ENCODE results near the gene TLK2.
"Not testable (repeated sequence)": the region's sequence is repeated elsewhere in the genome, so short reads cannot be mapped to it uniquely, and the experiment has no call there.

Gene TLK2

GRCh38 chr17:62591333-62591732, 112.7 kb downstream of the TLK2 start:
- WGBS, 2 donors (ENCODE audit: extremely low coverage in 2 of 2, insufficient read length in 2 of 2, insufficient replicate concordance in 1 of 2): no CpG with 5 or more reads among the region's 6 CpGs

GRCh38 chr17:62591822-62592221, 113.2 kb downstream of the TLK2 start:
- H3K4me3 ChIP-seq (ENCODE audit: low read length in 2 of 2); H3K14ac ChIP-seq (ENCODE audit: low read length); H3K27ac ChIP-seq (replicated peaks; ENCODE audit: low read length); DNase-seq (ENCODE audit: low spot score); H2AK5ac ChIP-seq (ENCODE audit: low read depth, low read length); H3K18ac ChIP-seq (ENCODE audit: low read length); H2AFZ ChIP-seq (ENCODE audit: low read length); H3K23ac ChIP-seq (ENCODE audit: low read depth, low read length, poor library complexity); H3K27me3 ChIP-seq (ENCODE audit: control insufficient read depth in 3 of 3, insufficient read depth in 3 of 3, low read depth in 1 of 3, low read length in 3 of 3); H3K9ac ChIP-seq (ENCODE audit: low read depth, low read length, poor library complexity); H2BK5ac ChIP-seq (ENCODE audit: low read length); H3K4me1 ChIP-seq (ENCODE audit: control insufficient read depth in 2 of 2, insufficient read depth in 1 of 2, low read depth in 1 of 2, low read length in 2 of 2); H4K8ac ChIP-seq (ENCODE audit: low read depth, low read length); H2BK15ac ChIP-seq (ENCODE audit: low read length); H2BK120ac ChIP-seq (ENCODE audit: low read depth, low read length); H3K4ac ChIP-seq (ENCODE audit: low read length); H3K4me2 ChIP-seq (ENCODE audit: insufficient read depth, low read length, poor library complexity, severe bottlenecking); H3K79me1 ChIP-seq (ENCODE audit: low read depth, low read length); H4K91ac ChIP-seq (ENCODE audit: low read depth, low read length, poor library complexity); H2BK12ac ChIP-seq (ENCODE audit: low read length): not testable (repeated sequence)
- WGBS, 2 donors (ENCODE audit: extremely low coverage in 2 of 2, insufficient read length in 2 of 2, insufficient replicate concordance in 1 of 2): no CpG with 5 or more reads among the region's 11 CpGs
- H3K9me3 ChIP-seq (replicated peaks in 1 of 2; ENCODE audit: control insufficient read depth in 2 of 2, insufficient read depth in 1 of 2, low read depth in 1 of 2, low read length in 2 of 2): peaks cover 8 to 24% of the 10 kb centered on the region in 2 donors
- peaks cover 20 to 89% of the 10 kb centered on the region in 2 donors for H3K36me3 ChIP-seq (replicated peaks in 1 of 2; ENCODE audit: control insufficient read depth in 2 of 2, insufficient read depth in 2 of 2, low read length in 2 of 2)

More at GRCh38 chr17:62591333-62591732, 112.7 kb downstream of the TLK2 start:
- Histone ChIP-seq H2AK5ac (ENCODE audit: low read depth, low read length) (no peak overlapping the region), H3K9me3 (replicated peaks in 1 of 2; ENCODE audit: control insufficient read depth in 2 of 2, insufficient read depth in 1 of 2, low read depth in 1 of 2, low read length in 2 of 2) (peaks cover 7 to 19% of the 10 kb centered on the region in 2 donors), H3K27me3 (ENCODE audit: control insufficient read depth in 3 of 3, insufficient read depth in 3 of 3, low read depth in 1 of 3, low read length in 3 of 3) (no peaks in the 10 kb centered on the region), H3K79me1 (ENCODE audit: low read depth, low read length) (peaks cover 2% of the 10 kb centered on the region), H3K27ac (replicated peaks; ENCODE audit: low read length) (no peak overlapping the region), H3K18ac (ENCODE audit: low read length) (no peak overlapping the region), H3K23ac (ENCODE audit: low read depth, low read length, poor library complexity) (no peak overlapping the region), H3K4ac (ENCODE audit: low read length) (no peak overlapping the region), H4K91ac (ENCODE audit: low read depth, low read length, poor library complexity) (no peak overlapping the region), H2AFZ (ENCODE audit: low read length) (no peak overlapping the region), H3K14ac (ENCODE audit: low read length) (no peak overlapping the region), H2BK15ac (ENCODE audit: low read length) (no peak overlapping the region), H3K36me3 (replicated peaks in 1 of 2; ENCODE audit: control insufficient read depth in 2 of 2, insufficient read depth in 2 of 2, low read length in 2 of 2) (peaks cover 17 to 88% of the 10 kb centered on the region in 2 donors), H3K9ac (ENCODE audit: low read depth, low read length, poor library complexity) (no peak overlapping the region), H3K4me3 (ENCODE audit: low read length in 2 of 2) (no peak overlapping the region), H2BK120ac (ENCODE audit: low read depth, low read length) (no peak overlapping the region), H2BK12ac (ENCODE audit: low read length) (no peak overlapping the region), H3K4me1 (ENCODE audit: control insufficient read depth in 2 of 2, insufficient read depth in 1 of 2, low read depth in 1 of 2, low read length in 2 of 2) (no peaks in the 10 kb centered on the region), H4K8ac (ENCODE audit: low read depth, low read length) (no peak overlapping the region), H3K4me2 (ENCODE audit: insufficient read depth, low read length, poor library complexity, severe bottlenecking) (no peak overlapping the region), H2BK5ac (ENCODE audit: low read length) (no peak overlapping the region)
- DNase-seq (ENCODE audit: low spot score): no peak

GRCh38 chr17:62592341-62593099, 113.9 kb downstream of the TLK2 start:
- Histone ChIP-seq H3K4me3 (ENCODE audit: low read length in 2 of 2) (no peak overlapping the region), H3K14ac (ENCODE audit: low read length) (no peak overlapping the region), H3K4me1 (ENCODE audit: control insufficient read depth in 2 of 2, insufficient read depth in 1 of 2, low read depth in 1 of 2, low read length in 2 of 2) (no peaks in the 10 kb centered on the region), H3K79me1 (ENCODE audit: low read depth, low read length) (peaks cover 2% of the 10 kb centered on the region), H3K23ac (ENCODE audit: low read depth, low read length, poor library complexity) (no peak overlapping the region), H2BK5ac (ENCODE audit: low read length) (no peak overlapping the region), H2BK12ac (ENCODE audit: low read length) (no peak overlapping the region), H3K4ac (ENCODE audit: low read length) (no peak overlapping the region), H2AK5ac (ENCODE audit: low read depth, low read length) (no peak overlapping the region), H2AFZ (ENCODE audit: low read length) (no peak overlapping the region), H3K18ac (ENCODE audit: low read length) (no peak overlapping the region), H3K27me3 (ENCODE audit: control insufficient read depth in 3 of 3, insufficient read depth in 3 of 3, low read depth in 1 of 3, low read length in 3 of 3) (no peaks in the 10 kb centered on the region), H4K91ac (ENCODE audit: low read depth, low read length, poor library complexity) (no peak overlapping the region), H3K9ac (ENCODE audit: low read depth, low read length, poor library complexity) (no peak overlapping the region), H2BK15ac (ENCODE audit: low read length) (no peak overlapping the region), H3K27ac (replicated peaks; ENCODE audit: low read length) (no peak overlapping the region), H4K8ac (ENCODE audit: low read depth, low read length) (no peak overlapping the region), H2BK120ac (ENCODE audit: low read depth, low read length) (no peak overlapping the region), H3K36me3 (replicated peaks in 1 of 2; ENCODE audit: control insufficient read depth in 2 of 2, insufficient read depth in 2 of 2, low read length in 2 of 2) (peaks cover 21 to 89% of the 10 kb centered on the region in 2 donors), H3K4me2 (ENCODE audit: insufficient read depth, low read length, poor library complexity, severe bottlenecking) (no peak overlapping the region), H3K9me3 (replicated peaks in 1 of 2; ENCODE audit: control insufficient read depth in 2 of 2, insufficient read depth in 1 of 2, low read depth in 1 of 2, low read length in 2 of 2) (peaks cover 8 to 31% of the 10 kb centered on the region in 2 donors)
- DNase-seq (ENCODE audit: low spot score): no peak
- no CpG with 5 or more reads among the region's 9 CpGs for WGBS, 2 donors (ENCODE audit: extremely low coverage in 2 of 2, insufficient read length in 2 of 2, insufficient replicate concordance in 1 of 2)

DNA sequence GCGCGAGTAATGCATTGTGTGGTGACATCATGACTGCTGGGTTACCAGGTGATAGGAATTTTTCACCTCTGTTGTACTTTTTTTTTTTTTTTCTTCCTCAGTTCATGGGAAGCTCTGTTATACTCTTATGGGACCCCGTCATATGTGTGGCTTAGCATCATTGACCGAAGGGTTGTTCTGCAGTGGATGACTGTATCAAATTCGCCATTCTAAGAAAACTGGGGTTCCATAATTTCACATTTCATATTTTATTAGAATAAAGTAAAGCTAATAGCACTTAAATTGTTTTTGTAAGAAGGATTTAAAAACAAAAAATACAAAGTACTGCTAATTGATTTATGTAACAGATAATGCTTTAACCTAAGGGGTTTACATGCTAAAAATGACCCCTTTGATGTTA, 116.9 kb downstream of the TLK2 start:
- H3K27ac ChIP-seq (replicated peaks; ENCODE audit: low read length): no peak overlapping the region
- H3K14ac ChIP-seq (ENCODE audit: low read length): no peak overlapping the region
- H3K18ac ChIP-seq (ENCODE audit: low read length): no peak overlapping the region
- no peak overlapping the region for H2BK15ac ChIP-seq (ENCODE audit: low read length)
- H3K4me1 ChIP-seq (ENCODE audit: control insufficient read depth in 2 of 2, insufficient read depth in 1 of 2, low read depth in 1 of 2, low read length in 2 of 2): no peaks in the 10 kb centered on the region
- WGBS, 2 donors (ENCODE audit: extremely low coverage in 2 of 2, insufficient read length in 2 of 2, insufficient replicate concordance in 1 of 2): no CpG with 5 or more reads among the region's 5 CpGs
- no peak overlapping the region for H2AK5ac ChIP-seq (ENCODE audit: low read depth, low read length)
- peaks cover 8 to 32% of the 10 kb centered on the region in 2 donors for H3K9me3 ChIP-seq (replicated peaks in 1 of 2; ENCODE audit: control insufficient read depth in 2 of 2, insufficient read depth in 1 of 2, low read depth in 1 of 2, low read length in 2 of 2)
- no peak overlapping the region for H4K8ac ChIP-seq (ENCODE audit: low read depth, low read length)
- no peak overlapping the region for H2AFZ ChIP-seq (ENCODE audit: low read length)
- H3K23ac ChIP-seq (ENCODE audit: low read depth, low read length, poor library complexity): no peak overlapping the region
- peaks cover 23 to 89% of the 10 kb centered on the region in 2 donors for H3K36me3 ChIP-seq (replicated peaks in 1 of 2; ENCODE audit: control insufficient read depth in 2 of 2, insufficient read depth in 2 of 2, low read length in 2 of 2)
- H3K9ac ChIP-seq (ENCODE audit: low read depth, low read length, poor library complexity): no peak overlapping the region
- no peak overlapping the region for H2BK120ac ChIP-seq (ENCODE audit: low read depth, low read length)
- no peak overlapping the region for H3K4me3 ChIP-seq (ENCODE audit: low read length in 2 of 2)
- H3K4me2 ChIP-seq (ENCODE audit: insufficient read depth, low read length, poor library complexity, severe bottlenecking): no peak overlapping the region
- H2BK12ac ChIP-seq (ENCODE audit: low read length): no peak overlapping the region
- no peaks in the 10 kb centered on the region for H3K27me3 ChIP-seq (ENCODE audit: control insufficient read depth in 3 of 3, insufficient read depth in 3 of 3, low read depth in 1 of 3, low read length in 3 of 3)
- H4K91ac ChIP-seq (ENCODE audit: low read depth, low read length, poor library complexity): no peak overlapping the region
- H3K4ac ChIP-seq (ENCODE audit: low read length): no peak overlapping the region
- H2BK5ac ChIP-seq (ENCODE audit: low read length): no peak overlapping the region
- peaks cover 2% of the 10 kb centered on the region for H3K79me1 ChIP-seq (ENCODE audit: low read depth, low read length)
- no peak for DNase-seq (ENCODE audit: low spot score)

Data from neuronal stem cell (in vitro differentiated cells).